ENCODE results near the gene STX2.

DNA sequence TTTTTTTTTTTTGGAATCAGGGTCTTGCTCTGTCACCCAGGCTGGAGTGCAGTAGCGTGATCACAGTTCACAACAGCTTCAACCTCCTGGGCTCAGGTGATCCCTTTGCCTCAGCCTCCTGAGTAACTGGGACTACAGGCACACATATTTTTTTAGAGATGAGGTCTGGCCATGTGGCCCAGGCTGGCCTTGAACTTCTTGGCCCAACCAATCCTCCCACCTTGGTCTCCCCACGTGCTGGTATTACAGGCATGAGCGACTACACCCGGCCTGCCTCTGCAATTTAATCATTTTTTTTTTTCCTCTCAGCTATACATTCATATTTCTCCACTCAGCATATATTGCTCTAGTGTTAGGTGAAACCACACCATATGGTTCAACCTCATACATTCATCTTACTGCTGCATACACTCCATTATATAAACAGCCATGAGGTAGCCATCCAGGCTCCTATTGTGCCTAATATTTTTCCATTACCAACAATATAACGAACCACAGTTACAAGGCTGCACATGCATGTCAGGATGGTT, 7.1 kb downstream of the STX2 start:
- TF ChIP-seq, protein P1, sequence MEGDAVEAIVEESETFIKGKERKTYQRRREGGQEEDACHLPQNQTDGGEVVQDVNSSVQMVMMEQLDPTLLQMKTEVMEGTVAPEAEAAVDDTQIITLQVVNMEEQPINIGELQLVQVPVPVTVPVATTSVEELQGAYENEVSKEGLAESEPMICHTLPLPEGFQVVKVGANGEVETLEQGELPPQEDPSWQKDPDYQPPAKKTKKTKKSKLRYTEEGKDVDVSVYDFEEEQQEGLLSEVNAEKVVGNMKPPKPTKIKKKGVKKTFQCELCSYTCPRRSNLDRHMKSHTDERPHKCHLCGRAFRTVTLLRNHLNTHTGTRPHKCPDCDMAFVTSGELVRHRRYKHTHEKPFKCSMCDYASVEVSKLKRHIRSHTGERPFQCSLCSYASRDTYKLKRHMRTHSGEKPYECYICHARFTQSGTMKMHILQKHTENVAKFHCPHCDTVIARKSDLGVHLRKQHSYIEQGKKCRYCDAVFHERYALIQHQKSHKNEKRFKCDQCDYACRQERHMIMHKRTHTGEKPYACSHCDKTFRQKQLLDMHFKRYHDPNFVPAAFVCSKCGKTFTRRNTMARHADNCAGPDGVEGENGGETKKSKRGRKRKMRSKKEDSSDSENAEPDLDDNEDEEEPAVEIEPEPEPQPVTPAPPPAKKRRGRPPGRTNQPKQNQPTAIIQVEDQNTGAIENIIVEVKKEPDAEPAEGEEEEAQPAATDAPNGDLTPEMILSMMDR (IDR thresholded peaks at IDR 0.05), result no peak
- TF ChIP-seq POLR2A (IDR thresholded peaks at IDR 0.05), result no peak
